HG02852 (cell line): ENCODE data around the gene SGMS1.
"Not testable (repeated sequence)": the region's sequence is repeated elsewhere in the genome, so short reads cannot be mapped to it uniquely, and the experiment has no call there.

ENCODE experiments used
- ATAC-seq: cut with Tn5 transposase; IDR thresholded peaks from one replicate; pipeline ENCODE4 v1.9.1; 2021; ENCODE audit warnings: mild to moderate bottlenecking, moderate library complexity; ENCODE audit not compliant: unreplicated experiment

The SGMS1 gene

DNA sequence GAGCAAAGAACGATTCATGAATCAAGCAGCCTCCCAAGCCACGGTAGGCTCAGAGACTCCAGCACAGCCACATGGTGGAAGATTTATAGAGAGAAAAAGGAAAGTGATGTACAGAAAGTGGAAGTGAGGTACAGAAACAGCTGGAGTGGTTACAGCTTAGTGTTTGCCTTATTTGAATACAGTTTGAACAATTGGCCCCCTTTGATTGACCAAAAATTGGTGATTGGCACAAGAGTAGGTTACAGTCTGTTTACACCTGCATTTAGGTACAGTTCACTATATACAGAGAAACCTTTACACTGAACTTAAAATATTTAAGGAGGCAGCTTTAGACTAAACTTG, 236.1 kb downstream of the SGMS1 start:
- peak; percentile 71 for ATAC-seq

DNA sequence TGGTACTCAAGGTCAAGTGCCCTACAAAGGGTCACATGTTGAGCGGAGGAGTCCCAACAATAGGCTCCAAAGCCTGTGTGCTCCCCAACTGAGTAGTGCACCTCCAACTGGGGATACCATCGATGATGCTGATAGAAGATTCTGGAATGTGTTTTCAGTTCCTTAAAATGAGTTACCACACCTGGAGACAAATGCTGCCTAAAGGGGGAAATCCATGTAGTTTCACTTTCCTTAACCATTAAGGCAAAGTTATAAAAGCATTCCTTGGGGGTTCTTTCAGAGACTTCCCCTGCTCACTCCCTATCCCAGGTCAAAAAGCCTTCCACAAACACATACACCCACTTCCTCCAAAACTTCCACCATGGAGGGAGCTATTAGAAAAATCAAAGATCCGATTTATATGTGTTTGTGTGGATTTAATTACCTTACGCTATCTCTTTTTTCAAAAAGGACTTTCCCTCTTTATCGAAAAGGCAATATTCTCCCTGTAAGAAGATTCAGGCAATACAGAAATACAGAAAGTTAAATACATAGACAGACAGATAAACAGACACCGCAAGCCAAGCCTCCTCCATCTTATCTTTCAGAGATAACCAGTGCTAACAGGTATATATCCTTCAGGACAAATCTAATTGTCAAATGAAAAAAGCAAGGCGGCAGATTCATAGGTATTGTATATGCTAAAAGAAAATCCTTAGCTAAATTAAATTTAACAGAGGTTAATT, 236.6 kb downstream of the SGMS1 start:
- peak; percentile 13 for ATAC-seq

DNA sequence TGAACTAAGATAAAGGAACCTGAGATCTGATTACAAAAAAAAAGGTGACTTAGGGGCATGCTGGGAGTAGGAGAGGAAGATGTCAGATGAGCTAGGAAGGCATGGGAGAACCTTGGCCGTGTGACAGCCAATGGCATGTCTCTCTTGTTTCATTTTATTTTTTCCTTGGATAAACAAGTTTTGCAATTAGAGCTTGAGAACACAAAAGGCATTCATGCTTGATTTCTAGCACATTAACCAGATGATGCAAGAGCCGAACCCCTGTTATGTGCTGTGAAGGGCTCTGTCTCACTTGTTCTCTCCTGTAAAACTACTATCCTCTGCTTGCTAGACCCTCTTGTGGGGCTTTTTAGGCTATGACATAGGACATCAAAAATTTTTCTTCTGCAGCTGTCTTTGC, 238.1 kb downstream of the SGMS1 start:
- ATAC-seq = no peak

- no peak for ATAC-seq
These were observed 238.9 kb downstream of the SGMS1 start for GRCh38 chr10:50384898-50385297.

DNA sequence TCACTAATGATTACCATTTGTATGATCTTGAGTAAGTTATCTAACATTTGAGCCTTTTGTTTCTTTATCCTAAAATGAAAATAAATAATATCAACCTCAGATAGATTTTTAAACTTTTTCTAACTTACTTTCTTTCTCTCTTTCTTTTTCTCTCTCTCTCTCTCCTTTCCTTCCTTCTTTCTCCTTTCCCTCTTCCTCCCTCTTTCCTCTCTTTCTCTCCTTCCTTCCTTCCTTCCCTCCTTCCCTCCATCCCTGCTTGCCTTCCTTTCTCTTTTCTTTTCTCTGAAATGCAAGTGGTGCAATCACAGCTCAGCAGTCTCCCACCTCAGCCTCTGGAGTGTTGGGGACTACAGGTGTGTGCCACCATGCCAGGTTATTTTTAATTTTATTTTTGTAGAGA, 239.5 kb downstream of the SGMS1 start:
- ATAC-seq = no peak

DNA sequence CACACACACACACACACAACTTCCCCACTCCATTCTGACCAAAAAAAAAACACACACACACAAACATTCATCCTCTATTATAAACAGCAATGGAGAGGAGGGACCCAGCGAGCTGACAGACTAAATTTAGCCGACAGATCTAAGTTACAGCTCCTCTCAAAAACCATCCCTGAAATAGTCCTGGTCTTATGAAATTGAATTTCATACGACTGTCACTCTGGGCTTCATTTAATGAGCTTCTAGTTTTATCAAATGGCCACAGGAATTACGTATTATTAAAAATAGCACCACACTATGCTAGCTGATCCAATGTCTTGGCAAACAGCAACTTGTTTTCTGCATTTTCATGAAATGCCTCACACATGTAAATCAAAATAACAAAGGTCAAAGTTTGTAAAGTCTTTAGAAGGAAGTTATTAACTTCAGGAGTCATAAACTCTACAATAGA, 241.2 kb downstream of the SGMS1 start:
- no peak for ATAC-seq

DNA sequence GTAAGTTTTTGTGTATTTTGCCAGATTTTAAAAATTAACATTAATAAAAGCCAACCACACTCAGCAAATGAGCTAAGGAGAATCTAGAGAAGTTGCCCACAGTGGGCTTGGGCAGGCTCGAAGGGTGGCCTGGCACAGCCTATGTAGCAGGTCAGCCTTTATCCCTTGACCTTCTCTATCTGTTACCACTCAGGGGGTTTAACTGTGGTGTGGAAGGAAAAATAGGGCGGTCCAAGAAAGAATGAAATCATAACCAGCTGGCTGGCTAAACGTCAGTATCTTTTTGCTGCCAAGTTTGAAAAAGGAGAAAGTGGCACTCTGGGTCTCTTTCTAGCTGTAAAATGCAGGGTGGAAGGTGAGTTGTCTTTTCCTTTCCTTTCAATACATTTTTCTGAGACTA, 242.1 kb downstream of the SGMS1 start:
- ATAC-seq = no peak

DNA sequence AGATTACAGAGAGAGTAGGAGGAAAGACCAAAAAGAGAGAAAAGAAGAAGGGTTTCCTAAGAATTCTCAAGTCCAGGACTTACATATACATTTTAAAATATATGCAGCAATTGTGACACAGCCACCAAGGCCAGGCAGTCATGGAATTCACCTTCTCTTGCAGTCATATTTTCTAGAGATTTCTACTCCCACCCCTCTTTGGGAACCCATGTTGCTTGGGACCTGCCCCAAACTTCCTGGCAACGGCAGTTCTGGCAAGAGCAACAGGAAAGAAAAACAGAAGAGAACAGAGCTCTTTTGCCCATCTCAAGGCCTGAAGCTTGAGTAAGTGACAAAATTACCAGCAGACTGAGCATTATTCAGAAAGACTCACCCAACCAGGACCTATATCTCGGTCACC, 244.1 kb downstream of the SGMS1 start:
- no peak for ATAC-seq

GRCh38 chr10:50375745-50376144, 248.0 kb downstream of the SGMS1 start:
- ATAC-seq = no peak

- no peak for ATAC-seq
These were observed 248.7 kb downstream of the SGMS1 start for GRCh38 chr10:50375051-50375452.

- no peak for ATAC-seq
These were observed 249.8 kb downstream of the SGMS1 start for GRCh38 chr10:50373821-50374501.

GRCh38 chr10:50369931-50370330, 253.8 kb downstream of the SGMS1 start:
- ATAC-seq = no peak

DNA sequence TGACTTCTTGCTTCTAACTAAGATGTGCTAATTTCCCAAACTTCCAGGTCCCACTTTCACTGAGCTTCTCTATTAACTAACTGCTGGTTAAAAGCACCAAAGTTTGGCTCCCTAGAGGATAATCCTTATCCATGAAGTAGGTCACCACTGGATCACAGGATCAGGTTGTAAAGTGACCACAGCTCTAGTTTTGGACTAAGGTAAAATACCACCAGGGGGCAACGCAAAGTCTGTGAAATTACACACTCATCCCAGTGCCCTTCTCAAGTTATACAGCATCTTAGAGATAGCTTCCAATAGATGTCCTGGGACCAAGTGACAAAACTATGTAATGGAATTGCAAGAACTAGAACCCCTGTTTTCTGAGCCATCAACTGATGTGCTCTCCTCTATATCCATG, 256.0 kb downstream of the SGMS1 start:
- no peak for ATAC-seq

DNA sequence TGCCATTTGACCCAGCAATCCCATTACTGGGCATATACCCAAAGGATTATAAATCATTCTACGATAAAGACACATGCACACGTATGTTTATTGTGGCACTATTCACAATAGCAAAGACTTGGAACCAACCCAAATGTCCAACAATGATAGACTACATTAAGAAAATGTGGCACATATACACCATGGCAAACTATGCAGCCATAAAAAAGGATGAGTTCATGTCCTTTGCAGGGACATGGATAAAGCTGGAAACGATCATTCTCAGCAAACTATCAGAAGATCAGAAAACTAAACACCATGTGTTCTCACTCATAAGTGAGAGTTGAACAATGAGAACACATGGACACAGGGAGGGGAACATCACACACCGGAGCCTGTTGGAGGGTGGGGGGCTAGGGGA, 257.3 kb downstream of the SGMS1 start:
- ATAC-seq = not testable (repeated sequence)

DNA sequence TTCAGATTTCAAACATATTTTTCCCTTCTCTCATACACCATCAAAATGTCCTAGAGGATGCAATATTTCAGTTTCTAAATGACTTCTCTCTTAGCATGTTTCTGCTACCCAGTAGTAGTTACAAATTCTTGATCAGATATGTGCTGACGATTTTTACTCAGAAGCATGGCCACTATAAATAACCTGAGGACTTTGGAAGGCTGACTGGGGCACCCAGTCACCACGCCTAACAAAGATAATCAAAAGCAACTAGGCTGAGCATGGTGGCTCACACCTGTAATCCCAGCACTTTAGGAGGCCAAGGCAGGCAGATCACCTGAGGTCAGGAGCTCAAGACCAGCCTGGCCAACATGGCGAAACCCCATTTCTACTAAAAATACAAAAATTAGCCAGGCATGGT, 259.0 kb downstream of the SGMS1 start:
- peak; percentile 29 for ATAC-seq

- peak; percentile 78 for ATAC-seq
These were observed 261.1 kb downstream of the SGMS1 start for GRCh38 chr10:50362547-50363125.

DNA sequence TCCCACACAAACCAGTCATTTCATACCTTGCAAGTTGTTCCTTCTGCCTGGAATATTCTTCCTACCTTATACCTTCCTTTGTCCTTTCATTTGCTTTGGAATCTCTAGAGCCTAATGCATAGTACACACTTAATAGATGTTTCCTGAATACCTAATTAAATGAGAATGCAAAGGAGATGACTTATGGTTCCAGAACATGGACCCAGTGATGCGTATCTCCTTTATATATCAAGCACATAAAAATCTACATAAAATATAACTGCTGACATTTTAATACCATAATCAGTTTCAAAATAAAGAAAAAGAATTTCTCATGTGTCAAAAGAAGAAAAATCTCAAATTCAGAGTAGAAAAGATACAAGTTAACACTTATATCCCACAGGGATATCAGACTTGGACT, 261.8 kb downstream of the SGMS1 start:
- no peak for ATAC-seq

- no peak for ATAC-seq
These were observed 263.5 kb downstream of the SGMS1 start for GRCh38 chr10:50360077-50360850.

GRCh38 chr10:50358925-50359687, 264.6 kb downstream of the SGMS1 start:
- ATAC-seq = no peak

DNA sequence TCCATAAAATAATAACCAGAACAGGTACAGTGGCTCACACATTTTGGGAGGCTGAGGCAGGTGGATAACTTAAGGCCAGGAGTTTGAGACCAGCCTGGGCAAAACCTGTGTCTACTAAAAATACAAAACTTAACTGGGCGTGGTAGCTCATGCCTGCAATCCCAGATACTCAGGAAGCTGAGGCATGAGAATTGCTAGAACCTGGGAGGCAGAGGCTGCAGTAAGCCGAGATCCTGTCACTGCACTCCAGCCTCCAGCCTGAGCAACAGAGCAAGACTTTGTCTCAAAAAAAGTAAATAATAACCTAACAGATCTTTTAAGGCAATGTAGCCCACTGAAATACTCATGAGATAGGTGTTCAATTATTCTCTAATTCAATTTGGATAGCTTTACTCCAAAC, 265.3 kb downstream of the SGMS1 start:
- ATAC-seq = no peak

GRCh38 chr10:50356481-50356832, 267.3 kb downstream of the SGMS1 start:
- ATAC-seq = not testable (repeated sequence)
